ENCODE data around the gene PRKD3. TPM values are rescaled to one million over a fixed set of nuclear protein-coding genes. Genes with fewer than 3 reads are reported as not detected.
A peak's percentile ranks its signal among the peaks of the same experiment; 100 is the strongest.

PRKD3 gene
- total and polyA plus RNA-seq, 2 of the 13 experiments (the other 11 are each of a cell fraction or from before 2014, with no cell fraction given) = 11.6 to 38.4 TPM

DNA sequence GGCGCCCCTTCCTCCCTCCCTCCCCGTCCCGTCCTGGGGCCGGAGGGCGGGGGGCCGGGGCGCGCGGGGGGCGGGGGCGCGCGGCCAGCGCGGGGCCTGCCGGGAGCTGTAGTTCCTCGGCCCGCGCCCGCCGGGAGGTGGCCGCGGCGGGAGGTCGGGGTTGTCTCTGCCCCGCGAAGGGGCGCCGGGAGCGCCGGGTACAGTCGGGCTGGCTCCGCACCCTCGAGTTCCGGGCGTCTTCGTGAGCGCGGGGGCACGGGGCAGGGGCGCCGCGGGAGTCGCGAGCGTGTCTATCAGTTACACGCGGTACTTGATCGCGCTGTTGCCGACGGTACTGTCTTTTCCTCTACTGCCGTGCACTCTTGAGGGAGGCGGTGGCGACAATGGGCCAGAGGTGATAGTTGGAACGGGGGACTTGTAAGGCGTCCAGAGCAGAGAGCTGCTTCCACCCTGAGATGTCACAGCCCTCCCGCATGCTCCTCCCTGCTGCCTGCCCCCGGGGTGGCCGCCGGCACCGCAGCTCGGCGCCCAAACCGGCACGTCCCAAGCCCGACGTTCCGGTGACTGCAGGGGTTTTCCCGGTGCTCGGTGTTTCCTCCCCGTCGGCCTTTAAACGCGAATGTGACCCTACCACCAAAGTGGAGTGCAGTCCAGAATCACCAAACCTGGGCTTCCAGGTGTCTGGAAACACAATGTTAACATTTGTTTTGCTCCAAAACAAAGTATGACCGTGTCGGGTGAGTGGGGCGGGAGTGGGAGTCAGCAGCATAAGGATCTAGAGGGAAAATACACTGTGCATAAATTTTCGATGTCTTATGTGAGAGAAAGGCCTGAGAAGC is at the start of gene PRKD3 (continued):
- TF ChIP-seq NAIF1 (CRISPR knock-in tag; IDR thresholded peaks at IDR 0.05; ENCODE audit: borderline replicate concordance) (no peak), REPIN1 (CRISPR knock-in tag; IDR thresholded peaks at IDR 0.05; ENCODE audit: borderline replicate concordance, low read depth) (no peak), ZNF703 (CRISPR knock-in tag; IDR thresholded peaks at IDR 0.05; ENCODE audit: borderline replicate concordance) (no peak), ZFP37 (CRISPR knock-in tag; IDR thresholded peaks at IDR 0.05; ENCODE audit: borderline replicate concordance) (0 out of 2 replicates have a peak, but pooled peaks have one; percentile 72), ATF7-NPFF (CRISPR knock-in tag; IDR thresholded peaks at IDR 0.05; ENCODE audit: low read depth) (peak; percentile 63), ZNF264 (CRISPR knock-in tag; IDR thresholded peaks at IDR 0.05) (no peak), EEA1 (CRISPR knock-in tag; IDR thresholded peaks at IDR 0.05; ENCODE audit: borderline replicate concordance) (no peak), TRIM24 (CRISPR knock-in tag; IDR thresholded peaks at IDR 0.05) (no peak), MTA3 (CRISPR knock-in tag; IDR thresholded peaks at IDR 0.05) (no peak), ZNF672 (CRISPR knock-in tag; IDR thresholded peaks at IDR 0.05) (no peak), ZNF317 (CRISPR knock-in tag; IDR thresholded peaks at IDR 0.05) (peak; percentile 58; the same call in 1 of the 2 replicates), ZNF350 (CRISPR knock-in tag; IDR thresholded peaks at IDR 0.05; ENCODE audit: borderline replicate concordance, low read depth) (peak; percentile 61; the same call in 1 of the 2 replicates), SP5 (CRISPR knock-in tag; IDR thresholded peaks at IDR 0.05; ENCODE audit: borderline replicate concordance, low read depth) (no peak), MYNN (CRISPR knock-in tag; IDR thresholded peaks at IDR 0.05; ENCODE audit: low read depth) (no peak), ZNF335 (CRISPR knock-in tag; IDR thresholded peaks at IDR 0.05) (0 out of 2 replicates have a peak, but pooled peaks have one; percentile 26), HDAC6 (IDR thresholded peaks at IDR 0.05; ENCODE audit: low read depth, low read length) (no peak), ZNF451 (CRISPR knock-in tag; IDR thresholded peaks at IDR 0.05) (no peak), NR2C2 (CRISPR knock-in tag; IDR thresholded peaks at IDR 0.05; ENCODE audit: borderline replicate concordance) (0 out of 2 replicates have a peak, but pooled peaks have one; percentile 16), ZNF790 (CRISPR knock-in tag; IDR thresholded peaks at IDR 0.05; ENCODE audit: borderline replicate concordance) (no peak), ZNF546 (CRISPR knock-in tag; conservative IDR thresholded peaks at IDR 0.05) (no peak), MTF1 (CRISPR knock-in tag; IDR thresholded peaks at IDR 0.05) (no peak)
- TF ChIP-seq, protein P1, sequence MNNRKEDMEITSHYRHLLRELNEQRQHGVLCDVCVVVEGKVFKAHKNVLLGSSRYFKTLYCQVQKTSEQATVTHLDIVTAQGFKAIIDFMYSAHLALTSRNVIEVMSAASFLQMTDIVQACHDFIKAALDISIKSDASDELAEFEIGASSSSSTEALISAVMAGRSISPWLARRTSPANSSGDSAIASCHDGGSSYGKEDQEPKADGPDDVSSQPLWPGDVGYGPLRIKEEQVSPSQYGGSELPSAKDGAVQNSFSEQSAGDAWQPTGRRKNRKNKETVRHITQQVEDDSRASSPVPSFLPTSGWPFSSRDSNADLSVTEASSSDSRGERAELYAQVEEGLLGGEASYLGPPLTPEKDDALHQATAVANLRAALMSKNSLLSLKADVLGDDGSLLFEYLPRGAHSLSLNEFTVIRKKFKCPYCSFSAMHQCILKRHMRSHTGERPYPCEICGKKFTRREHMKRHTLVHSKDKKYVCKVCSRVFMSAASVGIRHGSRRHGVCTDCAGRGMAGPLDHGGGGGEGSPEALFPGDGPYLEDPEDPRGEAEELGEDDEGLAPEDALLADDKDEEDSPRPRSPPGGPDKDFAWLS (CRISPR knock-in tag; IDR thresholded peaks at IDR 0.05; ENCODE audit: borderline replicate concordance) = 0 out of 2 replicates have a peak, but pooled peaks have one; percentile 18
- TF ChIP-seq, protein P2, sequence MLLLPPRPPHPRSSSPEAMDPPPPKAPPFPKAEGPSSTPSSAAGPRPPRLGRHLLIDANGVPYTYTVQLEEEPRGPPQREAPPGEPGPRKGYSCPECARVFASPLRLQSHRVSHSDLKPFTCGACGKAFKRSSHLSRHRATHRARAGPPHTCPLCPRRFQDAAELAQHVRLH (CRISPR knock-in tag; IDR thresholded peaks at IDR 0.05; ENCODE audit: borderline replicate concordance, low read depth) = no peak
- TF ChIP-seq, protein P3, sequence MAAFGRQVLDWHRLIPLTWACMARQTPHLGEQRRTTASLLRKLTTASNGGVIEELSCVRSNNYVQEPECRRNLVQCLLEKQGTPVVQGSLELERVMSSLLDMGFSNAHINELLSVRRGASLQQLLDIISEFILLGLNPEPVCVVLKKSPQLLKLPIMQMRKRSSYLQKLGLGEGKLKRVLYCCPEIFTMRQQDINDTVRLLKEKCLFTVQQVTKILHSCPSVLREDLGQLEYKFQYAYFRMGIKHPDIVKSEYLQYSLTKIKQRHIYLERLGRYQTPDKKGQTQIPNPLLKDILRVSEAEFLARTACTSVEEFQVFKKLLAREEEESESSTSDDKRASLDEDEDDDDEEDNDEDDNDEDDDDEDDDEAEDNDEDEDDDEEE (CRISPR knock-in tag; IDR thresholded peaks at IDR 0.05) = peak; percentile 96
- TF ChIP-seq, protein P4, sequence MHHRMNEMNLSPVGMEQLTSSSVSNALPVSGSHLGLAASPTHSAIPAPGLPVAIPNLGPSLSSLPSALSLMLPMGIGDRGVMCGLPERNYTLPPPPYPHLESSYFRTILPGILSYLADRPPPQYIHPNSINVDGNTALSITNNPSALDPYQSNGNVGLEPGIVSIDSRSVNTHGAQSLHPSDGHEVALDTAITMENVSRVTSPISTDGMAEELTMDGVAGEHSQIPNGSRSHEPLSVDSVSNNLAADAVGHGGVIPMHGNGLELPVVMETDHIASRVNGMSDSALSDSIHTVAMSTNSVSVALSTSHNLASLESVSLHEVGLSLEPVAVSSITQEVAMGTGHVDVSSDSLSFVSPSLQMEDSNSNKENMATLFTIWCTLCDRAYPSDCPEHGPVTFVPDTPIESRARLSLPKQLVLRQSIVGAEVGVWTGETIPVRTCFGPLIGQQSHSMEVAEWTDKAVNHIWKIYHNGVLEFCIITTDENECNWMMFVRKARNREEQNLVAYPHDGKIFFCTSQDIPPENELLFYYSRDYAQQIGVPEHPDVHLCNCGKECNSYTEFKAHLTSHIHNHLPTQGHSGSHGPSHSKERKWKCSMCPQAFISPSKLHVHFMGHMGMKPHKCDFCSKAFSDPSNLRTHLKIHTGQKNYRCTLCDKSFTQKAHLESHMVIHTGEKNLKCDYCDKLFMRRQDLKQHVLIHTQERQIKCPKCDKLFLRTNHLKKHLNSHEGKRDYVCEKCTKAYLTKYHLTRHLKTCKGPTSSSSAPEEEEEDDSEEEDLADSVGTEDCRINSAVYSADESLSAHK (CRISPR knock-in tag; IDR thresholded peaks at IDR 0.05; ENCODE audit: borderline replicate concordance) = no peak
